CD4-positive, alpha-beta memory T cell (primary cell): Measurements from ENCODE around the gene ACP4. TPM values are rescaled to one million over a fixed set of nuclear protein-coding genes. Genes with fewer than 3 reads are reported as not detected.
A peak's percentile ranks its signal among the peaks of the same experiment; 100 is the strongest.

ENCODE experiments used
- CTCF ChIA-PET: fragments of 350-600 bp; sonication (Branson Sonifier 250); formaldehyde crosslinking; loops from one replicate; lab custom pipeline; 2021; ENCODE audit warnings: inconsistent platforms; ENCODE audit not compliant: partially characterized antibody; lab: Charles Lee
- POLR2A ChIA-PET: fragments of 350-600 bp; sonication (Branson Sonifier 250); formaldehyde crosslinking; loops from one replicate; lab custom pipeline; 2021; ENCODE audit not compliant: partially characterized antibody; lab: Charles Lee
- DNase-seq, 5 donors: peaks; one replicate each; pipeline versions ENCODE4 v3.0.0 to v3.0.0-alpha.2; 2020 to 2022; ENCODE audit warnings: mixed read lengths in 1 of 5
- H3K27ac ChIP-seq: one replicate; pipeline ENCODE4 v1.7.0; 2013; ENCODE audit warnings: low read depth, low read length
- H3K27me3 ChIP-seq: 2 replicates; pipeline ENCODE4 v1.7.0; 2013; ENCODE audit warnings: mild to moderate bottlenecking, low read length, moderate library complexity; ENCODE audit not compliant: insufficient read depth
- H3K36me3 ChIP-seq: 2 replicates; pipeline ENCODE4 v1.7.0; 2013; ENCODE audit warnings: mild to moderate bottlenecking, low read length, moderate library complexity; ENCODE audit not compliant: insufficient read depth
- H3K4me1 ChIP-seq: 2 replicates; pipeline ENCODE4 v1.7.0; 2013; ENCODE audit warnings: mild to moderate bottlenecking, low read length, moderate library complexity; ENCODE audit not compliant: insufficient read depth
- H3K4me3 ChIP-seq, 2 donors: one replicate each; pipeline ENCODE4 v1.7.0; 2013; ENCODE audit warnings: low read length in 2 of 2, mild to moderate bottlenecking in 1 of 2
- H3K9me3 ChIP-seq, 2 donors: one replicate each; pipeline ENCODE4 v1.7.0; 2013; ENCODE audit warnings: low read length in 2 of 2, control low read depth in 1 of 2; ENCODE audit not compliant: control insufficient read depth in 1 of 2
- H3K27ac Mint-ChIP-seq, 7 donors: one replicate each; pipeline ENCODE4 v1.8.0; 2020 to 2021; ENCODE audit warnings: mixed read lengths in 7 of 7, mild to moderate bottlenecking in 6 of 7, inconsistent platforms in 3 of 7, moderate library complexity in 3 of 7
- H3K27me3 Mint-ChIP-seq, 2 donors: one replicate each; pipeline ENCODE4 v1.8.0; 2020 to 2021; ENCODE audit warnings: mixed read lengths in 2 of 2
- H3K36me3 Mint-ChIP-seq, 2 donors: one replicate each; pipeline ENCODE4 v1.8.0; 2020 to 2021; ENCODE audit warnings: mixed read lengths in 2 of 2, inconsistent platforms in 1 of 2, mild to moderate bottlenecking in 1 of 2
- H3K4me1 Mint-ChIP-seq, 4 donors: one replicate each; pipeline ENCODE4 v1.8.0; 2020 to 2021; ENCODE audit warnings: mixed read lengths in 4 of 4, mild to moderate bottlenecking in 1 of 4
- H3K4me3 Mint-ChIP-seq, 8 donors: one replicate each; pipeline ENCODE4 v1.8.0; 2020 to 2021; ENCODE audit warnings: mixed read lengths in 8 of 8, mild to moderate bottlenecking in 7 of 8, moderate library complexity in 6 of 8, inconsistent platforms in 3 of 8
- H3K9me3 Mint-ChIP-seq, 8 donors: one replicate each; pipeline ENCODE4 v1.8.0; 2020 to 2021; ENCODE audit warnings: mixed read lengths in 8 of 8, mild to moderate bottlenecking in 5 of 8, inconsistent platforms in 3 of 8, moderate library complexity in 1 of 8
- intact Hi-C: fragments of 100-400 bp; cut with micrococcal nuclease; formaldehyde crosslinking; loops from one replicate; pipeline ENCODE4 v1.15.1; 2023
- polyA plus RNA-seq, 2 donors: library from polyadenylated mRNA; unstranded; fragments of 300-500 nt; fragmentation: Illumina TruSeq; gene quantifications; one replicate each; pipeline ENCODE4 v1.2.3, GENCODE V29; 2021
- total RNA-seq, 2 experiments: library from RNA; stranded (reverse); gene quantifications; one replicate each; pipeline ENCODE4 v1.2.3, GENCODE V29; 2021

ACP4 gene
- total and polyA plus RNA-seq, 4 experiments from 2014 or later = not detected

DNA sequence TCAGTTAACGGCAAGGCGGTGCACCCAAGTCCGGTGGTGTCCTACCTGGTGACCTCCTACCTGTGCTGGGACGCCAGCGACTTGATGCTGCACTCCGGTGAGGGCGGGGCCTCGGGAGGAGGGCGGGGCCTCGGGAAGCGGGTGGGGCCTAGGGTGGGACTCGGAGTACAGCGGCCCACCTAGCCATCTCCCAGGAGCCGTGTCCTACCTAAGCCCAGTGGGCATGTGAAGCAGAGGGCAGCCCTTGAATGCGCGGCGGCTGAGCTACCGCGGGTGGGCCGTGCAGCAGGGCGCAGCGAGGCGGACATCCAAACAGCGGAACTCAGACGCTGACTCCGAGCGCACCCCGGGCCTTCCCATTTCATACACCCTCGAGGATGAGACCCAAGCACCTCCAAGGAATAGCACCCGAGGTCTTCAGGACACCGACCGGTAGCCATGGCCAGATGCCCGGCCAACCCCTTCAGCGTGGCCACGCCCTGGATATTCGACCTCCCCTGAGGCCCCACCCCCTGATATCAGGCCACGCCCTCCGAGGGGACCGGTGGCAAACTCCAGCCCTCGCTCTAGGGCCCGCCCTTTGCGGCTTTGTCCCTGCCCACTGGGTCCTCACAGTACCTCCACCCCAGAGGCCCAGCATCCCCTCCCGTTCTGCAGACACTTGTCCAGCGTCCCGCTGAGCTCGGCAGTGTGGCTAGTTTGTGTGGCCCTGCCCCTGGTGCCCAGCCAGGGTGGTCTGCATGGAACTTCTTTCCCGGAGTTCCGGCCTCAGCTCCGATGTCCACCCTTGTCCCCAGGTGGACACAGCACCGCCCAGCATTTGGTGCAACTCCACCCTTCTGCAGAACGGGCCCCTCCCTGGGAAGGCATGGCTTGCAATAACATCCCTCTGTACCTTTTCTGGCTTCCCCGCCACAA is 28.0 kb downstream of the ACP4 start:
- CTCF ChIA-PET = interaction anchor here (0.5 kb wide), 1 partner anchor 36 kb away, joined by 4 read pairs; no protein-coding TSS in a partner anchor
- intact Hi-C loops = no loop called here
- Histone ChIP-seq H3K4me1 (peaks cover 21% of the 10 kb centered on the region), H3K27ac (no peak overlapping the region), H3K9me3 (no peaks in the 10 kb centered on the region), H3K36me3 (no peaks in the 10 kb centered on the region), H3K4me3 (peak overlapping the region; percentile 36 to 38), H3K27me3 (peaks cover 13% of the 10 kb centered on the region)
- DNase-seq = peak in 1 of 5 donors; percentile 40
- Mint-ChIP-seq H3K36me3 (no peaks in the 10 kb centered on the region), H3K4me3 (peak overlapping the region; percentile 52 to 82 (median 66)), H3K27ac (peak overlapping the region in 1 of 7 donors; percentile 7), H3K9me3 (peaks cover 0 to under 1% (median 0%) of the 10 kb centered on the region in 8 donors), H3K27me3 (peaks cover 36 to 62% of the 10 kb centered on the region in 2 donors), H3K4me1 (peaks cover 15 to 26% (median 21%) of the 10 kb centered on the region in 4 donors)
- POLR2A ChIA-PET = no interaction called here

DNA sequence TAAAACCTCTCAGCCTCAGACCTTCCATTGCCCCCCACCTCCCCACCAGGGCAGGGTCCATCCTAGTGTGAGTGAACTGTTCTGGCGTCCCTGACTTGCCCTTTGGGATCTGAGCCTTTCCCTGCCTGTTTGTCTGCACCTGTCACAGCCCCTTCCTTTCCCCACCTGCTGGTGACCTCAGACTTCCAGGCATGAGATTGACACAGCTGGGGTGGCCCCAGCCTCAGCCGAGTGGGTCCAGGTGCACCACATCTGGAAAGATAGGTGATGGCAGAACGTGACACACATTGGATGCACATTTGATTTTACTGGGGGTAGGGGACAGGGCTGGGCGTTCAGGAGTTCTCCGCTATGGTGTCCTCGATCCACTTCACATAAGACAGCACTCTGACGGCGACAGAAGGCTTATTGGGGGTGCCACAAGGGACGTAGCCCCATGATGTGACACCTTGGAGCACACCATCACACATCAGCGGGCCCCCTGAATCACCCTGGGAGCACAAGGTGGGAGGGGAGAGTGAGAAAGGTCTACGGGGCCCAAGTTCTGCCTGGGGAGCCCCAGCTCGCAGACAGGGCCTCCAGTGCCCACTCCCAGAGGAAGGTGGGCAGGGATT is 28.8 kb downstream of the ACP4 start:
- Mint-ChIP-seq H3K4me3 (peak overlapping the region; percentile 52 to 82 (median 66)), H3K36me3 (no peaks in the 10 kb centered on the region), H3K4me1 (peaks cover 15 to 26% (median 21%) of the 10 kb centered on the region in 4 donors), H3K27me3 (peaks cover 36 to 64% of the 10 kb centered on the region in 2 donors), H3K9me3 (peaks cover 0 to 1% (median 0%) of the 10 kb centered on the region in 8 donors), H3K27ac (no peak overlapping the region)
- H3K4me3 ChIP-seq = no peak overlapping the region
- POLR2A ChIA-PET = no interaction called here
- peaks cover 21% of the 10 kb centered on the region for H3K4me1 ChIP-seq
- no peaks in the 10 kb centered on the region for H3K36me3 ChIP-seq
- peak in 1 of 5 donors; percentile 24 for DNase-seq
- intact Hi-C loops = no loop called here
- H3K27ac ChIP-seq = no peak overlapping the region
- no peaks in the 10 kb centered on the region for H3K9me3 ChIP-seq
- H3K27me3 ChIP-seq = peaks cover 13% of the 10 kb centered on the region
- CTCF ChIA-PET = interaction anchor here (0.5 kb wide), 1 partner anchor 37 kb away, joined by 4 read pairs; no protein-coding TSS in a partner anchor

DNA sequence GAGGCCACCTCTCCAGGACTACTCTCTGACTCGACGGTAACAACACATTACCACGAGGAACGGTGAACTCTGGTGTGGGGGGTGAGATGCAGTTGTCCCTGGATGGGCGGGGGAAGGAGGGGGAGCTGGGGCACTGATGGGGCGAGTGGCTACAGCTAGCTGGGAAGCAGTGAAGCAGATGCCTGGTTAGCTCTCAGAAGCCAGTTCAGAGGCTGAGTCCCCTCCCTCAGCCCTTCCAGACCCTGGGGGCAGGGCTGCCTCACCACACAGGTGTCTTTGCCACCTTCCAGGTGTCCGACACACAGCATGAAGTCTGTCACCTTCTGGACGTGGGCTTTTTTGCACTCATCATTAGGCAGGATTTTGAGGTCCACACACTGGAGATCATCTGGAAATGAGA is 29.4 kb downstream of the ACP4 start:
- Histone ChIP-seq H3K27me3 (peaks cover 13% of the 10 kb centered on the region), H3K4me1 (peaks cover 21% of the 10 kb centered on the region), H3K27ac (no peak overlapping the region), H3K9me3 (no peaks in the 10 kb centered on the region), H3K4me3 (no peak overlapping the region), H3K36me3 (no peaks in the 10 kb centered on the region)
- DNase-seq = no peak
- H3K4me1 Mint-ChIP-seq = peaks cover 15 to 26% (median 21%) of the 10 kb centered on the region in 4 donors
- no peaks in the 10 kb centered on the region for H3K36me3 Mint-ChIP-seq
- POLR2A ChIA-PET = no interaction called here
- H3K27me3 Mint-ChIP-seq = peaks cover 40 to 68% of the 10 kb centered on the region in 2 donors
- H3K4me3 Mint-ChIP-seq = peak overlapping the region in 1 of 8 donors; percentile 61
- peaks cover 0 to 1% (median 0%) of the 10 kb centered on the region in 8 donors for H3K9me3 Mint-ChIP-seq
- CTCF ChIA-PET = no interaction called here
- intact Hi-C loops = no loop called here
- H3K27ac Mint-ChIP-seq = no peak overlapping the region

- Histone ChIP-seq H3K9me3 (no peaks in the 10 kb centered on the region), H3K4me1 (peaks cover 21% of the 10 kb centered on the region), H3K36me3 (no peaks in the 10 kb centered on the region), H3K27me3 (peaks cover 13% of the 10 kb centered on the region), H3K27ac (no peak overlapping the region), H3K4me3 (no peak overlapping the region)
- peaks cover 15 to 26% (median 21%) of the 10 kb centered on the region in 4 donors for H3K4me1 Mint-ChIP-seq
- H3K4me3 Mint-ChIP-seq = peak overlapping the region in 3 of 8 donors; percentile 2 to 61 (median 29)
- ChIA-PET CTCF (no interaction called here), POLR2A (no interaction called here)
- intact Hi-C loops = no loop called here
- H3K27ac Mint-ChIP-seq = no peak overlapping the region
- H3K9me3 Mint-ChIP-seq = peaks cover 0 to 1% (median 0%) of the 10 kb centered on the region in 8 donors
- peak in 1 of 5 donors; percentile 29 for DNase-seq
- no peaks in the 10 kb centered on the region for H3K36me3 Mint-ChIP-seq
- H3K27me3 Mint-ChIP-seq = peaks cover 40 to 66% of the 10 kb centered on the region in 2 donors
Observed at GRCh38 chr19:50820086-50820485, 29.9 kb downstream of the ACP4 start.

DNA sequence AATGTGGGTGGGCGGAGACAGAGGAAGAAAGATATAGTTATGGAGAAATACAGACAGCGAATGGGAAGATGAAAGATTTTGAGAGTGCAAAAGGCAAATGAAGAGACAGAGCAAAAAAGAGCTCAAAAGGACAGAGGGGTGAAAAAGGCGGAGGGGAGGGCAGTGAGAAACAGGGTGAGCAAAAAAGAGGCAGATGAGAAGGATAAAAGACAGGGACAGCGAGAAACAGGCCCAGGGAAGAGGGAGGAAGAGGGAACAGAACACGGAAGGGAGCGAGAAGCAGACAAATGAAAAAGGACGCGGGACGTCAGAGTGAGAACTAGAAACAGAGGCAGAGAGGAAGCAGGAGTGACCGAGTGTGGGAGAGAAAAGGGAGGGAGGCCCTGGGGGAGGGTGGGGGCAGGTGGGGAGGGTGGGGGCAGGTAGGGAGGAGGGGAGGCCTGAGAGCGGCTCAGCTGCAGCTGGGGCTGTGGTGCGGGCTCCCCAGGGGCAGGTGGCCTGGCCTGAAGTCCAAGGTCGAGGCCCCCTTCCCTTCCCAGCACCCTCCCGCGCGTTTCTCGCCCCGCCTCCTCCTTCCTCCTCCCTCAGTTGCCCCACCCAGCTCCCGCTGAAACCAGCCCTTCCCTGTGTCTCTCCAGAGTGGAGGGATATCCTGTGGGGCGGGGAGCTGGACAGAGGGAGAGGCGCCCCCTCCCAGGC is 30.5 kb downstream of the ACP4 start:
- no peak overlapping the region for H3K27ac ChIP-seq
- DNase-seq = peak in 1 of 5 donors; percentile 7

DNA sequence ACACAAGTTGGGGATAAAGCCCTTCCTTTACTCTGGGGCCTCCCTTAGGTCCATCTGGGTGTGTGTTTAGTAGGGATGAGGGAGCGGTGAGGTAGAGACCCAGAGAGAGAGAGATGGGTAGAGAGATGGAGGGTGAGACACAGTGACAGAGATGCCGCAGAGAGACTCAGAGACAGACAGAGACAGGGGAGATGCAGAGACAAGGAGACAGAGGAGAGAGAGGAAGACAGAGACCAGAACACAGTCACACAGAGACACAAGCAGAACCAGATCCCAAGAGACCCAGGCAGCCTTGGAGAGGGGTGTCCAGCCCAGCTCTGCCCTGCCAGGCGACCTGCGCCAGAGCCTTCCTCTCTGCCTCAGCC is 31.0 kb downstream of the ACP4 start:
- Mint-ChIP-seq H3K4me3 (no peak overlapping the region), H3K27ac (peak overlapping the region in 1 of 7 donors; percentile 47), H3K36me3 (no peaks in the 10 kb centered on the region), H3K9me3 (peaks cover 0 to 1% (median 0%) of the 10 kb centered on the region in 8 donors), H3K4me1 (peaks cover 15 to 26% (median 21%) of the 10 kb centered on the region in 4 donors), H3K27me3 (peaks cover 40 to 58% of the 10 kb centered on the region in 2 donors)
- H3K9me3 ChIP-seq = no peaks in the 10 kb centered on the region
- peaks cover 21% of the 10 kb centered on the region for H3K4me1 ChIP-seq
- DNase-seq = no peak
- no peak overlapping the region for H3K4me3 ChIP-seq
- peaks cover 13% of the 10 kb centered on the region for H3K27me3 ChIP-seq
- no peak overlapping the region for H3K27ac ChIP-seq
- ChIA-PET POLR2A (no interaction called here), CTCF (no interaction called here)
- intact Hi-C loops = no loop called here
- no peaks in the 10 kb centered on the region for H3K36me3 ChIP-seq

More for the DNA sequence above, 30.5 kb downstream of the ACP4 start:
- H3K36me3 Mint-ChIP-seq = no peaks in the 10 kb centered on the region
- Histone ChIP-seq H3K4me3 (no peak overlapping the region), H3K4me1 (peaks cover 21% of the 10 kb centered on the region), H3K27me3 (peaks cover 13% of the 10 kb centered on the region), H3K9me3 (no peaks in the 10 kb centered on the region), H3K36me3 (no peaks in the 10 kb centered on the region)
- intact Hi-C loops = no loop called here
- ChIA-PET POLR2A (no interaction called here), CTCF (no interaction called here)
- peak overlapping the region in 4 of 8 donors; percentile 2 to 62 (median 16) for H3K4me3 Mint-ChIP-seq
- peaks cover 38 to 61% of the 10 kb centered on the region in 2 donors for H3K27me3 Mint-ChIP-seq
- H3K9me3 Mint-ChIP-seq = peaks cover 0 to 1% (median 0%) of the 10 kb centered on the region in 8 donors
- peaks cover 15 to 26% (median 21%) of the 10 kb centered on the region in 4 donors for H3K4me1 Mint-ChIP-seq
- H3K27ac Mint-ChIP-seq = peak overlapping the region in 2 of 7 donors; percentile 10 to 13
